ENCODE measurements around the gene XBP1.
"Not testable (repeated sequence)": the region's sequence is repeated elsewhere in the genome, so short reads cannot be mapped to it uniquely, and the experiment has no call there.

Gene XBP1

DNA sequence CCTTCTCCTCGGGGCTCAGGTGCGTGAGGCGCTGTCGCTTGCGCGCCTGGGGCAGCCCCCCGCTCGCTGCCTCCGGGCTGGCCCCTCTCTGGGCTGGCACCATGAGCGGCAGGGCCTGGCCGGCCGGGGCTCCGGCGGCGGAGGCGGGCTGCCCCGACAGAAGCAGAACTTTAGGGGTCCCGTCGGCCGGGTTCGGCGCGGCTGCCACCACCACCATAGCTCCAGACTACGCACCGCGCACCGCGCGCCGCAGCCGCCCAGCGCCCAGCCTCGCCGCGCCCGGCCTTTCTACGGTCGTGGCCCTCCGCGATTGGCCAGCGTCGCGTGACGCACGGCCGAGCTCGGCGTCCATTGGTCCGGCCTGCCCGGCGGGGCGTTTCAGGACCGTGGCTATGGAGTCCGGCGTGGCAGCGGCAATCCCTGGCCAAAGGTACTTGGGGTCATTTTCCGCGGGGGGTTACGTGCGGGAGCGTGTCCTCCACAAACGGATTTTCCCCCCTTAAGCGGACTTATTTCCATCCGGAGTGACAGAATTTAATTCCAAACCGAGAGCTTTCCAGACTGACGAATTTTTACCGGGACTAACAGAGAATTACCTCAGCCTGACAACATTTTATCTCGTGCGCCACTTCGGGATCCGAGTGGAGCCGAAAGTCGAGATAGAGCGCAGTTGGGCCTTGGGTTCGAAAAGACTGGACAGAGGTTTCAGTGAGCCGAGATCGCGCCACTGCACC is at the start of gene XBP1:
XBP1 (minus strand) TSS at position 262 of the 734 bp plus-strand sequence.
- peak; percentile 74 to 77 for DNase-seq (ENCODE audit: low read depth in 2 of 2)

DNA sequence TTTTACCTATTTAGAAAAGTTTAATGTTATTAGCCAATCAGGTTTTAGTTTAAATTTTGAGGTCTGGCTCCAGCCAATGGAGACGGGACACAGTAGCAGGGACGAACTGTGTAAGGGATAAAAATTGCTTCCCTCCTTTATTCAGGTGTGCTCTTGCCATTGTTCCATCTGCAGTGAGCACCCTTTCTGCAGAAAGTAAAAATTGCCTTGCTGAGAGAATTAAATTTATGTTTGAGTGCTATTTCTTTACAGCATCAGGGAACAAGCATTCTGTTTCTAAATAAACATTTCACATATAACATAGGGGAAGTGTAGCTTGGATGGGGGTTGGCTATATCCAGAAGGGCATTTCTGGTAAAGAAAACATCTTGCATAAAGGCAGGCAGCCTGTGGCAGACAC is 46.6 kb upstream of the XBP1 start:
- no peak for DNase-seq (ENCODE audit: low read depth in 2 of 2)

DNA sequence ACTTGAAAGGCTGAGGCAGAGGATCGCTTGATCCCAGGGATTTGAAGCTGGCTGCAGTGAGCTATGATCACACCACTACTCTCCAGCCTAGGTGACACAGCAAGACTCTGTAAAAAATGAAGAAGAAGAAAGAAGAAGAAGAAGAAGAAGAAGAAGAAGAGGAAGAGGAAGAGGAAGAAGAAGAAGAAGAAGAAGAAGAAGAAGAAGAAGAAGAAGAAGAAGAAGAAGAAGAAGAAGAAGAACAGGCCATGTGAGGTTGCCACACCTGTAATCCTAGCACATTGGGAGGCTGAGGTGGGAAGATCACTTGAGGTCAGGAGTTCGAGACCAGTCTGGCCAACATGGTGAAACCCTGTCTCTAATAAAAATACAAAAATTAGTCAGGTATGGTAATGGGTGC is 43.9 kb upstream of the XBP1 start:
- not testable (repeated sequence) for DNase-seq (ENCODE audit: low read depth in 2 of 2)

DNA sequence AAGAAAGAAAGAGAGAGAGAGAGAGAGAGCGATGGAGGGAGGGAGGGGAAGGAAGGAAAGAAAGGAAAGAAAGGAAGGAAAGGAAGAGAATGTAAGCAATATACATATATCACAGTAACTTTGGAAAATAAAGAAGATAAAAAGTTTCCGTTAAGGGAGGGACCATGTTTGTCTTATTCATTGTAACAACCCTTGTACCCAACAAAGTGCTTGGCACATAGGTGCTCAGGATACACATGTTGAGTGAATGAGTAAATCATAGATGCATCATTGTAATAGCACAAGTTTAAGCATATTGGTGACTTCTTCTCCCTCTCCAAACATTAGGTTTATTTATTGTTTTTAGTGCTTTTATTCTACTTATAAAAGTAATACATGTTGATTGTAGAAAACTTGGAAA is 43.3 kb upstream of the XBP1 start:
- DNase-seq (ENCODE audit: low read depth in 2 of 2), result no peak

DNA sequence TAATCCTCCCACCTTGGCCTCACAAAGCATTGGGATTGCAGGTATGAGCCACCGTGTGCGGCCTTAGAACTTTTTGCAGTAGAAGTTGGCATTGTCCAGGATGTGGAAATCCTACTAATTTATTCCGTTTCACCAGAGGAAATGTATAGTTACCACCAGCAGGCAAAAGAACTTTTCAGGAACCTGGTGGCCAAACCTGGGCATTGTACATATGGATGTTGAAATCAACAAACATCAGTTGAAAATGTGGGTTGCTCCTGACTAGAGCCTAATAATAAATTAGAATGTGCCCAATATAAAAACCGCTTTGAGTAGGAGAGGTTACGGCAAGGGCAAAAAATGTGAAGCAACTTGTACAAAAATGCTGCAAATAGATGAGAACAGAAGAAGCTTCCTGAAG is 40.7 kb upstream of the XBP1 start:
- DNase-seq (ENCODE audit: low read depth in 2 of 2), result no peak

DNA sequence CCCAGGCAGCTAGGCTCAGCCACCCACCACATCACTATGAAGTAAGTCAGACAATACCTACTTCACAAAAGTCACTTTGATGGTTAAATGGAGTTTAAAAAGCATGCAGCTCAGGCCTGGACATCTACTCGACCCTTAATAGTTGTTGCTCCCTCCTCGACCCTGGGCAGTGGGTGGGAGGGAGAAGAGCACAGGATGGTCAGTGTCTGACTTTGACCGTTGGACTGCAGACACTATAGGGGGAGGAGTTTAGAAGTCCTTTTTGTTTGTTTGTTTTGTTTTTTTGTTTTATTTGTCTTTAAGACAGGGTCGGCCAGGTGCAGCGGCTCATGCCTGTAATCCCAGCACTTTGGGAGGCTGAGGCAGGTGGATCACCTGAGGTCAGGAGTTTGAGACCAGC is 38.6 kb upstream of the XBP1 start:
- no peak for DNase-seq (ENCODE audit: low read depth in 2 of 2)

DNA sequence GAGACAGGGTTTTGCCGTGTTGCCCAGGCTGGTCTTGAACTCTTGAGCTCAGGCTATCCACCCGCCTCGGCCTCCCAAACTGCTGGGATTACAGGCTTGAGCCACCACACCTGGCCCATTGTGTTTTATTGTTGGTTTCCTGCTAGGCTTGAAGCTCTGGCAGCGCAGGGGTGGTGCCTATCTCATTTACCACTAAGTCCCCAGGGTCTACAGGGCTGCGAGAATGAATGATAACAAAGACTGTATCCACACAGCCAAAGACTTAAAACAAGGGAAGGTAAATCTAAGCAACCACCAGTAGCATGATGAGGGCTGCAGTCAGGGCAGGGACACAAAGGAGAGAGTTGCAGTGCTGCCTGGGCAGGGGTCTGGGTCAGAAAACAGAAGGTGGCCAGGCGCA is 37.3 kb upstream of the XBP1 start:
- no peak for DNase-seq (ENCODE audit: low read depth in 2 of 2)

DNA sequence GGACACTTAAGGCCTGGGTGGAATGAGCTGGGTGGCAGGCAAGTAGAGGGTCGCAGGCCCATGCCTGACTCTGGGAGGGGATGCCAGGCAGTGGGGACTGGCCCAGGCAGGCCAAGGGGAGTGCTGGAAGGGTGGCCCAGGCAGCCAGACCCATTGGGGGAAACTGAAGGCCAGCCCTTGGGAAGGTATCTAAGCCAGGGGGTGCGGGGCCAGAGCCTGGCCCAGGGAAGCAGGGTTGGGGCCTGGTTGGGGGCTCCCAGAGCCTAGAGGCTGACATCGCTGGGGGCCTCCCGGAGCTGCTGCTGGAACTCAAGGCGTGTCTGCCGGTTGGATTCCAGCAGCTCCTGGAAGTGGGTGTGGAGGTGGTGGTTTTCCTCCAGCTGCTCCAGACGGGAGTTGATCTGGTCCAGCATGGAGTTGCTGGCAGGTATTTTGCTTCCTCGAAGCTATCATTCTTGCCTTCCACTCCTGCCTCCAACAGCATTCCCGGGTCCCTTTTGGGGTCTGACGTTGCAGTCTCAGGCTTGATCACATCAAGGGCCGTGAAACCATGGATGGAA is 35.3 kb upstream of the XBP1 start:
- DNase-seq (ENCODE audit: low read depth in 2 of 2), result no peak

DNA sequence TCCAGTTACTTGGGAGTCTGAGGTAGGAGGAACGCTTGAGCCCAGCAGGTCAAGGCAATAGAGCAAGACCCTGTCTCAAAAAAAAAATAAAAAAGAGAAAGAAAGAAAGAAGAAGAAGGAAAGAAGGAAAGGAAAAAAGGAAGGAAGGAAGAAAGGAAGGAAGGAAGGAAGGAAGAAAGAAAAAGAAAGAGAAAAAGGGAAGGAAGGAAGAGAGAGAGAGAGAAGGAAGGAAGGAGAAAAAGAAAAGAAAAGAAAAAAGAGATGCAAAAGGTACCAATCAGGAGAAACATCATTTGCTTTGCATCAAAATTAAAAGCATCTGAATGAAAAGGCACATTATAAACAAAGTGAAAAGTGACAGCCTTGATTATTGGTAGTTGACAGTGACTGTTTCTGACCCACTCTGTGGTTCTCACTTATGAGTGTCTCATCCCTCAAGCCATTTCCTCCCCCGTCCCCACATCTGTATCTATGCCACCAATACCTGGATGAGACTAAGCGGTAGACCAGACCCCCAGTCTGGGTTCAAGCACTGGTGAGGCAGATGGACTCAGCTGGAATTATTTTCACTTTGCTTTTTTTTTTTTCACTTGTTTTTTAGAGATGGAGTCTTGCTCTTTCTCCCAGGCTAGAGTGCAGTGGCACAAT is 33.0 kb upstream of the XBP1 start:
- no peak for DNase-seq (ENCODE audit: low read depth in 2 of 2)

DNA sequence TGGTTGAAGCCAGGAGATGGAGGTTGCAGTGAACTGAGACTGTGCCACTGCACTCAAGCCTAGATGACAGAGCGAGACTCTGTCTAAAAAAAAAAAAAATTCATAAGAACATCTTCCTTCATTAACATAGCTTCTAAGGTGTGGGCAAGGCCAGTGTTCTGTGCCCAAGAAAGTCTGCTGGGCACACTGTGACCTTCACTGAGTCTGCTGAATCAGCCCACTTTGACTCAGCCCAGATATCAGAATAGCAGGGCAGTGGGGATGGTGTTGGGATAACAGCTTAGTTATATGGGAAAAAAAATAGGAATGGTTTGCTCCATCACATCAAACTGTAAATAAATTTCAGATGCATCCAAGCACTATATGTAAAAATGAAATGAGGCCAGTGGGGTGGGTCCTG is 32.4 kb upstream of the XBP1 start:
- DNase-seq (ENCODE audit: low read depth in 2 of 2), result no peak

DNA sequence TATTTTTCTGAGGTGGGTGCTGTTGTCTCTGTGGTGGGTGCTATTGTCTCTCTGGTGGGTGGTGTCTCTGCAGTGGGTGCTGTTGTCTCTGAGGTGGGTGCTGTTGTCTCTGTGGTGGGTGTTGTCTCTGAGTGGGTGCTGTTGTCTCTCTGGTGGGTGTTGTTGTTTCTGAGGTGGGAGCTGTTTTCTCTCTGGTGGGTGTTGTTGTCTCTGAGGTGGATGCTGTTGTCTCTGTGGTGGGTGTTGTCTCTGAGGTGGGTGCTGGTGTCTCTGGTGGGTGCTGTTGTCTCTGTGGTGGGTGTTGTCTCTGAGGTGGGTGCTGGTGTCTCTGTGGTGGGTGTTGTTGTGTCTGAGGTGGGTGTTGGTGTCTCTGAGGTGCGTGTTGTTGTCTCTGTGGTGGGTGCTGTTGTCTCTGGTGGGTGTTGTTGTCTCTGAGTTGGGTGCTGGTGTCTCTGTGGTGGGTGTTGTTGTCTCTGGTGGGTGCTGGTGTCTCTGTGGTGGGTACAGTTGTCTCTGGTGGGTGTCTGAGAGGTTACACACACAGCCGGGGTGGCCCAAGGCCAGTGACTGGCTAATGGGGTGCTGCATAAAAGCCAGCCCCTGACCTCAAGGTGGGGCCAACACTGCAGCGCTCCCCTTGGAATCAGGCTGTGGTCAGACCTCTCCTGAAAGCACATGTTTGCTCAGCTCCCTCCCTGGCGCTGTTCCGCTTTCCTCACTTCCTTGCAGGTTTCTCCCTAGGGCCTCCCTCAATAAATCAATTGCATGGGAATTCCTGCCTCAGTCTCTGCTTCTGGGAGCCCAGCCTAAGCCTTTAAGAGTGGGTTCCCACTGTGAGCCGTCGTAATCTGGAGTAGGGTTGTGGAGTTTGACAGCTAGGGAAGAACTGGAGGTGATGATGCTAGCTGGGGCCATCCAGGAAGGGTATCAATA is 31.0 kb upstream of the XBP1 start:
- no peak for DNase-seq (ENCODE audit: low read depth in 2 of 2)

DNA sequence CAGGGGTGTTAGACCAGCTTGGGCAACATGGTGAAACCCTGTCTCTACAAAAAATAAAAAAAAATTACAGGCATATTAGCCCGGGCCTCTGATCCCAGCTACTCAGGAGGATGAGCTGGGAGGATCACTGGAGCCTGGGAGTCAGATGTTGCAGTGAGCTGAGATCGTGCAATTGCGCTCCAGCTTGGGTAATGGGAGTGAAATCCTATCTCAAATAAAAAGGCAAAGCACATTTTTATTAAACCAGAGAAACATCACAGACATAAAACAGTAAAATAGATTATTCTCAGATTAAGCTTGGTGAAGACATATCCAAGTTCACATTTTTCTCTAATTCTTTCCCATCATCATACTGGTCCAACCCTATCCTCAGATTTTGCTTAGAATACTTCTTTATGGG is 30.1 kb upstream of the XBP1 start:
- DNase-seq (ENCODE audit: low read depth in 2 of 2), result no peak

DNA sequence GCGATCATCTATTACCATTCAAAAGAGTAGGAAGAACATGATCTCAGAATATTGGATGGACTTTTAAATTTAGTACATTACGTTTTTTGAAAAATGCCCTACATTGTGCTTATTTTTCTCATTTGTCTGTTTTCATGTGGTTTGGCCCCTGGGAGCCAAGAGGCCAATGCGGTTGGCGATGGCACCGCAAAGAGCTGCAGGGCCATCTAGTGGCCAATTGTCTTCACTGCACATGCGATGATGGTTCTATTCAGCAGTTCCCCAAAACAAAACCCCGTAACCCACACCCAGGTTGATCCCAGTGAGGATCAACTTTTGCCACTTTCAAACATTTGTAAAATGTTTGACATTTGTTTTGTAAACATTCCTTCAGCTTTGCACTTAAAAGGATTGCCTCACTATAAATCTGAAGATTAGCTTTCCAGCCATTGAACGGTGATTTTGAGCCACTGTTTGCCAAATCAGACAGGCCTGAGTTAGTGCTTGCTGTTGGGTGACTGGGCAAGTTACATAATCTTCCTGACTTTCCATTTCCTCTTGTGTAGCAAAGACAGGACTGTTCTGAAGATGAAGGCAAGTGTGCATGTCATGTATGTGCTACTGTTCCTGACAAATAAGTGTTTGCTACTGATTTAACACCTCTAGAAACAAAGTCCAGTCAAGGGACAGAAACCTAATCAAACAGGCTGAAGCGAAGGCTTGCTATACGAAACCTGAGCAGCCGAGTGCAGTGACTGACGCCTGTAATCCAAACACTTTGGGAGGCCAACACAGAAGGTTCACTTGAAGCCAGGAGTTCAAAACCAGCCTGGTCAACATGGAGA is 29.2 kb upstream of the XBP1 start:
- DNase-seq (ENCODE audit: low read depth in 2 of 2), result peak; percentile 54 to 57

DNA sequence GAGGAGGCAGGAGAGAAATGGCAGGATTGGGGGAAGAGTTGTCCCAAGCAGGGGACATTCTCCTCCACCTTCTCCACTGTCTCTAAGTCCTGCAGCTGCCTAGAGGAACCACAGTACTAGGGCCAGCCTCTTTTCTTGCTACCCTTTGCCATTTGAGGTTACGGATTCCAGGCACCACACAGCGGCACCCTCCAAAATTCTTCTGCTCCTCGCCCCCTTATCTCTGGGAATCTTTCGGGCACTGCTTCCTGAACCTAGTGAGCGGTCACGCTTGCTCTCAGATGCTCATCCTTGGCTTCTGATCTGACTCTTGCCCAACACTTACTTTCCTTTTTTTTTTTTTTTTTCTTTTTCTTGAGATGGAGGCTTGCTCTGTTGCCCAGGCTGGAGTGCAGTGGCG is 26.6 kb upstream of the XBP1 start:
- DNase-seq (ENCODE audit: low read depth in 2 of 2), result no peak

DNA sequence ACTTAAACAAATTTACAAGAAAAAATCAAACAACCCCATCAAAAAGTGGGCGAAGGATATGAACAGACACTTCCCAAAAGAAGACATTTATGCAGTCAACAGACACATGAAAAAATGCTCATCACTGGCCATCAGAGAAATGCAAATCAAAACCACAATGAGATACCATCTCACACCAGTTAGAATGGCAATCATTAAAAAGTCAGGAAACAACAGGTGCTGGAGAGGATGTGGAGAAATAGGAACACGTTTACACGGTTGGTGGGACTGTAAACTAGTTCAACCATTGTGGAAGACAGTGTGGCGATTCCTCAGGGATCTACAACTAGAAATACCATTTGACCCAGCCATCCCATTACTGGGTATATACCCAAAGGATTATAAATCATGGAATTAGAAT is 26.1 kb upstream of the XBP1 start:
- DNase-seq (ENCODE audit: low read depth in 2 of 2), result not testable (repeated sequence)

DNA sequence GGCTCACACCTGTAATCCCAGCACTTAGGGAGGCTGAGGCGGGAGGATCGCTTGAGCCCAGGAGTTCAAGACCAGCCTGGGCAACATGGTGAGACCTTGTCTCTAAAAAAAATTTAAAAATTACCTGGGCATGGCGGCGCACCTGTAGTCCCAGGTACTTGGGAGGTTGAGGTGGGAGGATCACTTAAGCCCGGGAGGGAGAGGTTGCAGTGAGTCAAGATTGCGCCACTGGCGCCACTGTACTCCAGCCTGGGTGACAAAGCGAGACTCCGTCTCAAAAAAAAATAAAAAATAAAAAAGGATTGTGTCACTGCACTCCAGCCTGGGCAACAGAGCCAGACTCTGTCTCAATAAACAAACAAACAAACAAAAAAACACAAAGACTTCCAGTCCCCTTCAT is 24.1 kb upstream of the XBP1 start:
- not testable (repeated sequence) for DNase-seq (ENCODE audit: low read depth in 2 of 2)

DNA sequence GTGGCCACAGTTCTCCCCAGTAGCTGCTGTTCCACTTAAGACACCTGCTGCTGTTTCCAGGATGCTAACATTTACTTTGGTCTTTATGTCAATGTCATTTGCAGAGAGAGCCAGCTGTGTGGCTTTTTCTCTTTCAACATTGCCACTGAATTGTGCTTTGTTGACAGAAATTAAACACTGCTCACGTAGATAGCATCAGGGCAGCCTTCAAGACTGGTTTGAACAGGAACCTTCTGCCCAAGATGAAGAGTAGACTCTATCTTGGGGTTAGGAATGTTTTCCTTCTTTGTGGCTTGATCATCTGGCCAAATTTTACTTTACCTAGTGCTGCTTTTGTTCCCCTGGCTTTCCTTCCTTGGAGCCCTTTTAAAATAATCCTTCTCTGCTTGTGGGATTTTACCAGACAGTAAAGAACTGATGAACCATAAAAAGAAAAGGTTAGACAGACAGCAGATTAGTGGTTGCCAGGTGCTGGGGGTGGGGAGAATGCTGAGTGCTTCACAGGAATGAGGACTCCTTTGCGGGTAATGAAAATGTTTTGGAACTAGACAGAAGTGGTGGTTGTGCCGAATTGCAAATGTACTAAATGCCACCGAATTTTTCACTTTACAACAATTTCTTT is 22.7 kb upstream of the XBP1 start:
- no peak for DNase-seq (ENCODE audit: low read depth in 2 of 2)

DNA sequence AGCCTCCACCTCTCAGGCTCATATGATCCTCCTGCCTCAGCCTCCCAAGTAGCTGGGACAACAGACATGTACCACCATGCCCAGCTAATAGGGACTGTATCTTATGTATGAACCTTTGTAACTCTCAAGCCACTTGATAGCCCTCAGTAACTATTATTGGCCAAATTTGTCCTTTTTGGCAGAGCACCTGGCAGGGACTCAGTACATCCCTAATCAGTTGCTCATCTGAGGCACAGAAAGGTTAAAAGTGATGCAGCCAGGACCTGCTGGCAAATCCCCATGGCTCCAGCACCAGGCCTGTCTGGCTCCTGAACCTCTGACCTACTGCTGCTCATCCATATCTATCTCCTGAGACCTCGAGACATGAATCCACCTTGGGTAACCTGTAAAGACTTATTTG is 21.1 kb upstream of the XBP1 start:
- DNase-seq (ENCODE audit: low read depth in 2 of 2), result no peak

DNA sequence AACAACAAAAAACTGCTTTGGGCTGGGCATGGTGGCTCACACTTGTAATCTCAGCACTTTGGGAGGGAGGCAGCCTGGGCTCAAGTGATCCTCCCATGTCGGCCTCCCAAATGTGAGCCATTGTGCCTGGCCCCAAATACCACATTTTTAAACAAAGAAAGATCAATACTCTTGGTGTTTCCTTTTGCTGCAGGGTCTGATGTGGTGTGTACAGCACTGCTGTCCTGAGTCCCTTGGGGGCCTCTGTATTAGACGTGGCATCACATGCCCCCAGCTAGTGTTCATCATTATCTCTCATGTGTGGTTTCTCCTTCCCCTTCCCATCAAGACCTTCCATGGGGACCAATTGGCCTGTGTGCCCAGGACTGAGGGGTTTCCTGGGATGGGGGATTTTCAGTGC is 20.5 kb upstream of the XBP1 start:
- DNase-seq (ENCODE audit: low read depth in 2 of 2), result no peak

DNA sequence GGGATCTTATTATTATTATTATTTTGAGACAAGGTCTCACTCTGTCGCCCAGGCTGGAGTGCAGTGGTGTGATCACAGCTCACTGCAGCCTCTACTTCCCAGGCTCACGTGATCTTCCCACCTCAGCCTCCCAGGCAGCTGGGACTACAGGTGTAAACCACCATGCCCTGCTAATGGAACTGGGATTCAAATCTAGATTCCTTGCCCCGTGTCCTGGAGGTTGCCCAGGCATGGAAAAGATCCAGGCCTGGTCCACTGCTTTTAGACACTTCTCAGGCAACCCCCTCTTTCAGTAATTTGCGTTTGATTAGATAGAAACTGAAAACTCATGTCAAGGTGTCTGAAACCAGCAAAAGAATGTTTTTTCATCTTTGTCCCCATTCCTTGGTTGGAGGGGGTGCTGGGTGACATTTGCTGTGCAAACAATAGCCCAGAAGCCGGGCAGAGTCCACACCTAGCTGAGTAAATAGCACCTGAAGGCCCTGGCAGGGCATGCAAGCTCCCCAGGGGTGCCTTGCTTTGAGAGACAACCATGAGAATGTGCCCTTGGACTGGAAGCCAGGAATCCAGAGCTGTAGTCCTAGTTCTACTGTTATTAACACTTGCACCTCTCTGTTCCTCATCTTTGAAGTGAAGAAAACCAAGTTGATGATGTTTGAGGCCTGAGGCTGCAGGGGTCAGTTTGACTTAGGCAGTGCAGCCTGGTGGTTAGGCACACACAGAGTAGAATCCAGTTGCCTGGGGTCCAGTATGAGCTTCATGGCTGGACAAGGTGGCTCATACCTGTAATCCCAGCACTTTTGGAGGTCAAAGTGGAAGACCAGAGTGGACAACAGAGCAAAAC is 19.1 kb upstream of the XBP1 start:
- DNase-seq (ENCODE audit: low read depth in 2 of 2), result no peak

Measured in activated CD8-positive, alpha-beta memory T cell treated with anti-CD3 and anti-CD28 coated beads for 4 hours (primary cell).